ENCODE data around the gene FBXO11.
"Not testable (repeated sequence)": the region's sequence is repeated elsewhere in the genome, so short reads cannot be mapped to it uniquely, and the experiment has no call there.

FBXO11 gene

DNA sequence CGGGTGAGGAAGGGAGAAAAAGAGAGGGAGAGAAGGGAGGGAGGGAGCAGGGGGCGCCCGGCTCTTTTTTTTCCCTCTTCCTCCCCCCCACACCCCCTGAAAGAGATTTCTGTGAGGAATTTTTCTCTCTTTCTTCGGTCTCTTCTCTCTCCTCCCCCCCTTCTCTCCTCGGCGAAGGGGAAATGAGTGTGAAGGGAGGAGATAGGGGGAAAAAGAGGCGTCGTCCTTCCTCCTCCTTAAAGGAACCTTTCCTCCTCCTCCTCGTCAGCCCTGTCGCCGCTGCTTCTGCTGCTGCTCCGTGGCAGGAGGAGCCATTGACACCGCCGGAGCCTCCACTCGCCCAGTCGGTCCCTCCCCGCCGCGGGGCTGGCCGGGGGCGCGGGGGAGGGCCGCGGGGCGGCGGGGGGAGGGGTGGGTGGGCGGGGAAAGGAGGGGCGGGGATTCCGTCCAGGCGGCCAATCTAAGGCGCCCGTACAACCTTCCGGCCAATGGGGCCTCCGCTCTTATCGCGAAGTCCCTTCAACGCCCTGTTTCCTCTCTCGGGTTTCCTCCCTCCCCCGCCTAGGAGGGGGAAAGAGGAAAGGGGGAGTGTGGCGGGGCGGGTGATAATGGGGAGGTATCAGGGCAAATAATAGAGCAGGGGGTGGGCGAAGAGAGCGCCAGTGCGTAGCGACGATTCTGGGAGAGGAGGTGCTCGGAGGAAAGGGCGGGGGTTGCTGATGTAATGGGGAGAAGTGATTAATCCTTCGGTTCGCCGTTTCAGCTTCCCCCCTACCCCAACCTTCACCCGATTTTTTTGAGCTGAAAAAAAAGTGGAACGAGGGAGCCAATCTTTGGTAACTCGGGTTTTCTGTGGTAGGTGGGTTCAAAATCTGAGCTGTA lies at the start of gene FBXO11:
Gene FBXO11 (minus strand): TSS at position 342 of the 882 bp plus-strand sequence. CDS start 778 bp downstream, outside the sequence.
- peak; percentile 99 for DNase-seq (ENCODE audit: low read depth)

GRCh38 chr2:47950340-47951301 lies 44.3 kb upstream of the FBXO11 start:
- no peak for DNase-seq (ENCODE audit: low read depth)

DNA sequence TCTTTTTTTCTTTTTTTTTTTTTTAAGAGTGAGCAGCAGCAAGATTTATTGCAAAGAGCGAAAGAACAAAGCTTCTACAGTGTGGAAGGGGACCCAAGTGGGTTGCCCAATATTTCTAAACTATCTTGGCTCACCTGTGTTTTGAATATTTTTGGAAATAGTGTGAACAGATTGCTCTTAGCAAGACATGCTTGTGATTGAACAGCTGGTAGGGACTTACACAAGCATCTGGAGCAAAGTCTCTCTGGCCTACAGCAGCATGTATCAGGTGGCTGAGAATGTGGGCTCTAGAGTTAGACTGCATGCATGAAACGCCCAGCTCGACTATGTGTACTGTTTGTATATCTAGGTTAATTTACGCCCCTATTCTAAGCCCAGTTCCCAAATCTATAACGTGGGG lies 40.3 kb upstream of the FBXO11 start:
- no peak for DNase-seq (ENCODE audit: low read depth)

DNA sequence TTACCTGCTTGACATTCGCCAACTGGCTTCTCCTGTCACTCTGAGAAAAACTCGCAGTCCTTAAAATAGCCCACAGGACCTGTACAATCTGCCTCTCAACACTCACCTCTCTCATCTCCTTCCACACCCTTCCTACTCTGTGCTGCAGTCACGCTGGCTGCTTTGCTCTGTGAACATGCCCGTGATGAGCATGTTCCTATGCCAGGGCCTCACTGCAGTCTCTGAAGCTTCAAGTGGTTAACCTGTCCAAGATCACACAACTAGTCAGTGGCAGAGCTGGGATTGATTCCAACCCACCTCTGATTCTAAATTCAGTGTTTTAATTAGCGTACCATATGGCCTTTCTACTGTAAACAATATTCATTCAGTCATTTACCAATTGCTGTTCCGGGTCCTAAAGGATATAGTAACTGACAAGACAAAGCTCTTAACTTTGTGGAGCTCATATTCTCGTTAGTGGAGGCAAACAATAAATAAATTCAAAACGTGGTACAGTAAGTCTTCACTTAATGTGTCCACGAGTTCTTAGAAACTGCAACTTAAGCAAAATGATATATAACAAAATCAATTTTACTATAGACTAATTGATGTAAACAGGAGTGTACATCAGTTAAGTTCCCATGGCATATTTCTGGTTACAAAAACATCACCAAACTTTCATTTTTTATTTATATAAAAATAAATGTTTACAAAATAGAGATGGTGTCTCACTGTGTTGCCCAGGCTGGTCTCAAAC lies 38.9 kb upstream of the FBXO11 start:
- DNase-seq (ENCODE audit: low read depth) = no peak

DNA sequence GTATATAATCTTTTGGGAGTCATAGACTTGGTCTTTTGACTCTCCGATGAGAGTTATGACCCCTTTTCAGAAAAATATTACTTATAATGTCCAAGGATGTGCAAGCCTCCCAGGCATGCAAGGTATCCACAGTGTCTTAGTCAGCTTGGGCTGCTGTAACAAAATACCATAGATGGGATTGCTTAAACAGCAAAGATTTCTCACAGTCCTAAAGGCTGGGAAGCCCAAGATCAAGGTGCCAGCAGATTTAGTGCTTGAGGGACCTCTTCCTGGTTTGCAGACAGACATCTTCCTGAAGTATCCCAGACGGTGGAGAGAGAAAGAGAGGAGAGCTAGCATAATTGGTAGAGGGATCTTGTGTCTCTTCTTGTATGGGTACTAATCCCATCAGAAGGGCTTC lies 35.6 kb upstream of the FBXO11 start:
- DNase-seq (ENCODE audit: low read depth) = no peak

DNA sequence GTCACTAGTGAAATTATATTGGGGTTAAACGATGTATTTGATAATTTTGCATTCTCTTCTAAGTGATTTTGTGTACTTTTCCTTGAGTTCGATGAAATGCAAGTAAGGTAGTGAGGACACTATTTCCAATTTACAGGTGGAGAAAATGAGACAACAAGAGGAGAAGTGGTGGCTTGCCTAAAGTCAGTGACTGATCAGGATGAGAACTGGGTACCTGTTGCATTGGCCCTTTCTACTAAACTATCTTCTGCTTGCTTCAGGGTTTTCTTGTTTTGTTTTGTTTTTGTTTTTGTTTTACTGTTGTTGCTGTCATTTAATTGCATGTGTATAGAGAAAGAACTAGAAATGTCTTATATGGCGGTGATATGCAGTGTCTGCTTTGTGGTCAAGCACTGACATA lies 31.4 kb upstream of the FBXO11 start:
- DNase-seq (ENCODE audit: low read depth) = no peak

GRCh38 chr2:47935071-47935470 lies 28.8 kb upstream of the FBXO11 start:
- no peak for DNase-seq (ENCODE audit: low read depth)

GRCh38 chr2:47918043-47918442 lies 11.7 kb upstream of the FBXO11 start:
- no peak for DNase-seq (ENCODE audit: low read depth)

DNA sequence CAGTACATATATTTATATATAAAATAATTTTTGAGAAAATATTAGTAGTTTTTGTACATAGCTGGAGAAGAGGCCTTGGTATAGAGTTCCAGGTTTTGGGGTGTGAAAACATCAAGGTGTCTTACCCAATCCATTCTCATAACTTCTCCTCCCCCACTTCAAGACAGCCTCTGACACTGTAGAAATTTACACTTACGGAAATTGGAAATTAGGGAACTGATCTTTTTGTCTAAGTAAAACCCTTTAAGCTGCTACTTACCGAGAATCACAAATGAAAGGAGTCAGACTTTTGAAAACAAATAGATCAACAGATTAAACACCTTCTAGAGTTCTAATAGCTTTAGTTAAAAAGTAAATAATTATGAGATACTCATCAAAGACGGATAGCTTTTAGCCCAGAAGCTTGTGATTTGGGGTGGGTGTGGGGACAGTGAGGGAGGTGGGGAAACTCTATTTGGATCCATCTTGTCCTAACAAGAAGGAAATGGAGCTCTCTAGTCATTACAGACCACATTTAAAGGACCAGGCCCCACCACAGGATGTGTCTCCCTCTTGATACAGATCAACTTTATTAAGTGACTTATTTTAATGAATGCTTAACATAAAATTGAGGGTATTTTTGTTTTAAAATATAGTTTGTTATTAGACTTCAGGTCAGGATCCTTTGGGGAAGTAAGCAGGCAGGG lies 11.1 kb upstream of the FBXO11 start:
- DNase-seq (ENCODE audit: low read depth) = no peak

GRCh38 chr2:47916412-47916811 lies 10.1 kb upstream of the FBXO11 start:
- no peak for DNase-seq (ENCODE audit: low read depth)

DNA sequence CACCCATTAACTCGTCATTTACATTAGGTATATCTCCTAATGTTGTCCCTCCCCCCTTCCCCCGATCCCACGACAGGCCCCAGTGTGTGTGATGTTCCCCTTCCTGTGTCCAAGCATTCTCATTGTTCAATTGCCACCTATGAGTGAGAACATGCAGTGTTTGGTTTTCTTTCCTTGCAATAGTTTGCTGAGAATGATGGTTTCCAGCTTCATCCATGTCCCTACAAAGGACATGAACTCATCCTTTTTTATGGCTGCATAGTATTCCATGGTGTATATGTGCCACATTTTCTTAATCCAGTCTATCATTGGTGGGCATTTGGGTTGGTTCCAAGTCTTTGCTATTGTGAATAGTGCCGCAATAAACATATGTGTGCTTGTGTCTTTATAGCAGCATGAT lies 4.4 kb upstream of the FBXO11 start:
- DNase-seq (ENCODE audit: low read depth) = not testable (repeated sequence)

- DNase-seq (ENCODE audit: low read depth) = no peak
Observed at GRCh38 chr2:47908682-47909081, 2.4 kb upstream of the FBXO11 start.

GRCh38 chr2:47907039-47907781 lies 912 bp upstream of the FBXO11 start:
- no peak for DNase-seq (ENCODE audit: low read depth)

GRCh38 chr2:47905386-47906156 lies 727 bp downstream of the FBXO11 start:
- DNase-seq (ENCODE audit: low read depth) = no peak

DNA sequence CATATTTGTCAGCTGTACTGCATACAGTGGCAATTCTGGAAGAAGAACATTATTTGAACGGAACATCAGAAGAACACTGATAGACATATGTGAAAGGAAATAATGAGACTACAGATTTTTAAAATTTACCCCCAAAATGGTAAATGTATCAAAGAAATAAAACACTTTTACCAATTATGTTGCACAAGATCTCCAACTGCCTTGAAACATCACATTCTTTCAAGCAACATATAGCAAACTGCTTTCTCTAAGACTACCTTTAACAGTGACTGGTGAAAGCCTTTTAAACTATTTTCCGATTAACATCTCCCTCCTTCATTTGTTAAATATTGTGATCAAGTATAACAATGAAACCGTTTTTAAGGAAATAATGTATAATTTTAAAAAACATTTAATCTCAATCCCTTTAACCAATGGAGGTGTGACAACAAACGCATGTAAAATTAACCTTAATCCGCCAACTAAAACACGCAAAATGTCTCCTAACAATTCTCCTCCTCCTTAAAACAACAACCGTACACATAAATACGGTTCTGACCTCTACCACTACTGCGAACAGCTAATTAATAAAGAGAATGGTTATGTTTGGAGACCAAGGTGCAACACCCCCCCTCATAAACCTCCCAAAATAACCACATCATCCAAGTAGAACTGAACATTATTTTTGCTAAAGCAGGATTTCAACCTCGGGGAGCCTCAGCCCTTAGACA lies 2.4 kb downstream of the FBXO11 start:
- DNase-seq (ENCODE audit: low read depth) = no peak

DNA sequence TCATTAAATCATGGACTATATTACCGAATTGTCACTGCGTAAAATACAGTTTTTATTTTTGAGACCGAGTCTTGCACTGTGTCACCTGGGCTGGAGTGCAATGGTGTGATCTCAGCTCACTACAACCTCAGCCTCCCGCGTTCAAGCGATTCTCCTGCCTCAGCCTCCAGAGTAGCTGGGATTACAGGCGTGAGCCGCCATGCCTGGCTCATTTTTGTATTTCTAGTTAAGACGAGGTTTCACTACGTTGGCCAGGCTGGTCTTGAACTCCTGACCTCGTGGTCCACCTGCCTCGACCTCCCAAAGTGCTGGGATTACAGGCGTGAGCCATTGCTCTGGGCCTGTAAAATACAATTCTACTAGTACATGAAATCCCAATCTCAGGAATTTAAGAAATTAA lies 4.4 kb downstream of the FBXO11 start:
- DNase-seq (ENCODE audit: low read depth) = not testable (repeated sequence)

- DNase-seq (ENCODE audit: low read depth) = no peak
Observed at GRCh38 chr2:47900857-47901256, 5.4 kb downstream of the FBXO11 start.

DNA sequence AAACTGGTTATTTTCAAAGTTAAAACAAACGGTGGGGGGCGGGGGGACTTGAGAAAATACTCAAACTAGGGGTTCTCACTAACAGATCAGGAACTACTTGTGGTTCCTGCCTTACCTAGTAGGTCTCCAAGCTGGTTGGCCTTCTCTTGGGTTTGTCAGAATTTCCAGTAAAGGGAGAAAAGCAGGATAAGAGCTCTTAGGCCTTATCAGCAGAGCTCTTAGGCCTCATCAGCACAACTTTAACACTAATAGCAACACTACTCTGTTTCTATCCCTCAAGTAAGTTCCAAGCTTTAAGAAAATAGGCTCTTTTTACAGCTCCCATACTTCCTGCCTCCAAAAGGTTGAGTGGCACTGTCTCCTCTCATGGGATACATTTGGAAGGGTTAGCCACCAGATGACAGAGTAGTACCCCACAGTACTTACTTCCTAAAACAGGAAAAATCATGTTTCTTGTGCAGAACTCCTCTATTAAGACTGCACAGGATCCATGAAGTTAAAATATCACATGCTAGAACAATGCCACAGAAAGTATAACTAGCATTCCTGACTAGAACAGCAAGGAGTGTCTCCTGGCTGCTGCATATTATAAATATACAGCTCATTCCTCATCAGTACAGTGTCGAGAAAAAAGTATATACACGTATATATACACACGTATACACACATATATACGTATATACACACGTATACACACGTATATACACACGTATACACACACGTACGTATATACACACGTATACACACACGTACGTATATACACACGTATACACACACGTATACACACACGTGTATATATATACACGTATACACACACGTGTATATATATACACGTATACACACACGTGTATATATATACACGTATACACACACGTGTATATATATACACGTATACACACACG lies 6.1 kb downstream of the FBXO11 start:
- DNase-seq (ENCODE audit: low read depth) = no peak

All from stromal cell of bone marrow (primary cell).